Lower leg skin (tissue), 4 donors: Measurements from ENCODE around the gene IQSEC3. TPM values are rescaled to one million over a fixed set of nuclear protein-coding genes. Genes with fewer than 3 reads are reported as not detected.

Experiments used
- DNase-seq, 2 donors: peaks; one replicate each; pipeline ENCODE4 v3.0.0-alpha.2; 2019; ENCODE audit warnings: low spot score in 2 of 2
- H3K4me3 ChIP-seq: fragments of 200-600 bp; sonication (generic); 2 replicates; pipeline ENCODE4 v1.5.1; 2017; ENCODE audit warnings: mild to moderate bottlenecking, low read depth; ENCODE audit not compliant: poor library complexity, severe bottlenecking
- POLR2A ChIP-seq, 2 donors: fragments of 450-650 bp; IDR thresholded peaks; one replicate each; pipeline ENCODE4 v1.6.1; 2016 to 2017; ENCODE audit warnings: antibody characterized with exemption in 2 of 2, mild to moderate bottlenecking in 1 of 2, moderate library complexity in 1 of 2
- WGBS, 2 donors: methylation state at CpG; one replicate each; pipeline ENCODE4 v1.1.5; 2018; 5-methylcytosine and 5-hydroxymethylcytosine counted together
- intact Hi-C: fragments of 100-400 bp; cut with DNase I; formaldehyde crosslinking; loops from one replicate; pipeline ENCODE4 v1.15.0; 2023; ENCODE audit warnings: low total_unique reads
- total RNA-seq, 4 donors: library from RNA; depleted of rRNA; stranded (reverse); fragments of >200 nt; gene quantifications; one replicate each; pipeline ENCODE4 v1.1.0, GENCODE V29; 2016
- TF ChIP-seq, protein P1 (sequence below), 3 donors: fragments of 450-650 bp; IDR thresholded peaks; one replicate each; pipeline ENCODE4 v1.5.1; 2016; ENCODE audit warnings: antibody characterized with exemption in 3 of 3, mild to moderate bottlenecking in 3 of 3, moderate library complexity in 2 of 3

Gene IQSEC3
- total RNA-seq, 4 donors from 2014 or later: 0.04 to 0.10 (median 0.05) TPM; not detected in 1

DNA sequence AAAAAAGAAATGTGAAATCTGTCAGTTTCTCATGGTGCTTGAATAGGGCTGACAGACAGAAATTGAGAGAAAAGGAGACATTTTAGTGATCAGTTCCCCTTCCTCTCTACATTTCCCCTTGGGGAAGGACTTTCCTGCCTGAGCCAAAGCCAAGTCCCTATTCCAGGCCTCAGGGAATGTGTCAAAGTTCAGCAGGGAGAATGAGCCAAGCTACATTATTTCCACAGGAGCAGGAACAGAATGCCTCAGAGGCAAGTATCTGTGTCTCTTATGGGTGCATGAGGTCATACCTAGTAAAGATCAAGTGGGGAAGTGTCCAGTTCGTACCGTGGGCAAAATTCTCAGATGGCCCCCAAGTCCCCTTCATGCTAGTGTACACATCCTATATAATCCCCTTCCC, 68.6 kb downstream of the IQSEC3 start:
- no peak for DNase-seq
- H3K4me3 ChIP-seq: no peak overlapping the region
- TF ChIP-seq POLR2A (IDR thresholded peaks at IDR 0.05): no peak
- TF ChIP-seq, protein P1, sequence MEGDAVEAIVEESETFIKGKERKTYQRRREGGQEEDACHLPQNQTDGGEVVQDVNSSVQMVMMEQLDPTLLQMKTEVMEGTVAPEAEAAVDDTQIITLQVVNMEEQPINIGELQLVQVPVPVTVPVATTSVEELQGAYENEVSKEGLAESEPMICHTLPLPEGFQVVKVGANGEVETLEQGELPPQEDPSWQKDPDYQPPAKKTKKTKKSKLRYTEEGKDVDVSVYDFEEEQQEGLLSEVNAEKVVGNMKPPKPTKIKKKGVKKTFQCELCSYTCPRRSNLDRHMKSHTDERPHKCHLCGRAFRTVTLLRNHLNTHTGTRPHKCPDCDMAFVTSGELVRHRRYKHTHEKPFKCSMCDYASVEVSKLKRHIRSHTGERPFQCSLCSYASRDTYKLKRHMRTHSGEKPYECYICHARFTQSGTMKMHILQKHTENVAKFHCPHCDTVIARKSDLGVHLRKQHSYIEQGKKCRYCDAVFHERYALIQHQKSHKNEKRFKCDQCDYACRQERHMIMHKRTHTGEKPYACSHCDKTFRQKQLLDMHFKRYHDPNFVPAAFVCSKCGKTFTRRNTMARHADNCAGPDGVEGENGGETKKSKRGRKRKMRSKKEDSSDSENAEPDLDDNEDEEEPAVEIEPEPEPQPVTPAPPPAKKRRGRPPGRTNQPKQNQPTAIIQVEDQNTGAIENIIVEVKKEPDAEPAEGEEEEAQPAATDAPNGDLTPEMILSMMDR (IDR thresholded peaks at IDR 0.05): no peak
- WGBS, 2 donors: 53 to 55% methylated on average over 2 of the region's 2 CpGs
- intact Hi-C loops: no loop called here

- intact Hi-C loops: no loop called here
- TF ChIP-seq, protein P1 (IDR thresholded peaks at IDR 0.05): no peak
- H3K4me3 ChIP-seq: no peak overlapping the region
- WGBS, 2 donors: 74 to 95% methylated on average over 30 to 57 of the region's 64 CpGs
- no peak for DNase-seq
Measured at GRCh38 chr12:138171-138897, 71.8 kb downstream of the IQSEC3 start.

DNA sequence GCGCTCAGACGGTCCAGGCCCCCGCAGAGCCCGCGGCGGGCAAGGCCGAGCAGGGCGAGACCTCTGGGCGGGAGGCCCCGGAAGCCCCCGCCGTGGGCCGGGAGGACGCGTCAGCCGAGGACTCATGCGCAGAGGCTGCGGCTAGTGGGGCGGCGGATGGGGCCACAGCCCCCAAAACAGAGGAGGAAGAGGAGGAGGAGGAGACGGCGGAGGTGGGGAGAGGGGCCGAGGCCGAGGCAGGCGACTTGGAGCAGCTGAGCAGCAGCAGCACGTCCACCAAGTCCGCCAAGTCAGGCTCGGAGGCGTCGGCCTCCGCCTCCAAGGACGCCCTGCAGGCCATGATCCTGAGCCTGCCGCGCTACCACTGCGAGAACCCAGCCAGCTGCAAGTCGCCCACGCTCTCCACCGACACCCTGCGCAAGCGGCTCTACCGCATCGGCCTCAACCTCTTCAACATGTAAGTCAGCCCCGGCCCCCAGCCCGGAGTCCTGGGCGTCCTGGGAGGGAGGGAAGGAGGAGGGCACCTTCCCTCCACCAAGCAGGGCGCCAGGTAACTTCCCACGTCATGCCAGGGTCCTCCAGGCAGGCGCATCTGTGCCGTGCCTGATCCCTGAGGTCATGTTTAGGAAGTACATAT, 72.4 kb downstream of the IQSEC3 start:
- no peak for DNase-seq
- intact Hi-C loops: no loop called here
- H3K4me3 ChIP-seq: no peak overlapping the region
- 13 to 31% methylated on average over 37 to 39 of the region's 49 CpGs for WGBS, 2 donors
- TF ChIP-seq, protein P1 (IDR thresholded peaks at IDR 0.05): no peak
- TF ChIP-seq POLR2A (IDR thresholded peaks at IDR 0.05): no peak

GRCh38 chr12:139585-139984, 73.0 kb downstream of the IQSEC3 start:
- WGBS, 2 donors: 18 to 20% methylated on average over 14 of the region's 14 CpGs

DNA sequence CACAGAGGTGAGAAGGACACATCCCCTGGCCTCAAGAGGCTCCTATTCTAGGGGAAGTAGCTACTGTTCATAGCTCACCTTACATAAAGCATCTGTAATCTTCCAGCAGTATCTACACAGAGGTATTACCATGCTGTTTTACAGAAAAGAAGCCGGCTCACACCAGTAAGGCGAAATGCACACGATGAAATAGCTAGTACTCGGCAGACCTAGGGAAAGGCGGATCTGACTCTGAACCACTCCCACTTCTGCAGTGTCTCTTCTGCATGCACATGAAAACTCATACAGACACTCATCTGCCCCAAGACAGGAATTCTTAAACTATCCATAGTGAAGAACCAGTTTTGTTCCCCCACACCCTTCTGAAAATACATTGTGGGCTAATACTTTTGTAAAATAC, 73.6 kb downstream of the IQSEC3 start:
- intact Hi-C loops: no loop called here
- 41 to 55% methylated on average over 5 of the region's 5 CpGs for WGBS, 2 donors
- H3K4me3 ChIP-seq: no peak overlapping the region

More at GRCh38 chr12:139585-139984, 73.0 kb downstream of the IQSEC3 start:
- no peak for DNase-seq
- intact Hi-C loops: no loop called here
- no peak overlapping the region for H3K4me3 ChIP-seq
- TF ChIP-seq, protein P1 (IDR thresholded peaks at IDR 0.05): no peak
- TF ChIP-seq POLR2A (IDR thresholded peaks at IDR 0.05): no peak

More for the DNA sequence above, 73.6 kb downstream of the IQSEC3 start:
- TF ChIP-seq, protein P1 (IDR thresholded peaks at IDR 0.05): no peak
- TF ChIP-seq POLR2A (IDR thresholded peaks at IDR 0.05): no peak
- DNase-seq: no peak
